GM12874 (cell line): ENCODE results near the gene EFHD2.

ENCODE experiments used
- TF ChIP-seq, protein P1 (sequence below): IDR thresholded peaks from 2 replicates; pipeline ENCODE4 v1.5.1; 2011; ENCODE audit warnings: low read depth, mild to moderate bottlenecking, control low read depth, low read length, moderate library complexity; ENCODE audit not compliant: insufficient read depth

The EFHD2 gene

DNA sequence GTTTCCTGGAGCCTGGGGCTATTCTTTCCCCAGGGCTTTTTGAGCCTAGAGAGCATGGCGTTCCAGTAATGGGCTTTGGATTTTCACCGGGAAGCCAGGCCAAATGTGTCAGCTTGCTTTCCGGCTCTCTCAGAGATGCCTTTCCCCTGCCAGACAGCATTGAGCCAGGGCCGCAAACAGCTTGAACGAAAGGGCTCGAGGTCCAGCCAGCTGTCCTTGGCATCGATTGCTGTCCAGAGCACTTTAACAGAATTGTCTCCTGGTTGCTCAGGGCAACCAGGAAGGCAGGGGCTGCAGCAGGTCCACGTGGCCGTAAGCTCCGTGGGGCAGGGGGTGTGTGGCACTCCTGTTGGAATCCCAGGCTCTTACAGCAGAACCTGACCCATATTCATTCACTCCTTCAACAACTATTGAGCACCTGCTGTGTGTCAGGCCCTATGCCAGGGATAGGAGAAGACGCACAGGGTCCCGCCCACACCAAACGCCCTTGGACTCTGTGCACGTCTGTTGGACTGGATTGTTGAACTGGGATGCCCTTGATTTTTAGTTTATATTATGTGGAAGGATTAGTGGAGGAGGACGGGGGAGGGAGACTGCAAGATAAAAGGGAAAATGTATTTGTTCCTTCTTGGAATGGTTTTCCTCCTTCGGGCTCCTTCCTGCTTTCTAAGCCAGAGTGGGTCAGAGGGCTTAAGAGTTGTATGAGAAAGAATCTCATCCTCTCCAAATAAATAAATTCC is 38.7 kb upstream of the EFHD2 start:
- TF ChIP-seq, protein P1, sequence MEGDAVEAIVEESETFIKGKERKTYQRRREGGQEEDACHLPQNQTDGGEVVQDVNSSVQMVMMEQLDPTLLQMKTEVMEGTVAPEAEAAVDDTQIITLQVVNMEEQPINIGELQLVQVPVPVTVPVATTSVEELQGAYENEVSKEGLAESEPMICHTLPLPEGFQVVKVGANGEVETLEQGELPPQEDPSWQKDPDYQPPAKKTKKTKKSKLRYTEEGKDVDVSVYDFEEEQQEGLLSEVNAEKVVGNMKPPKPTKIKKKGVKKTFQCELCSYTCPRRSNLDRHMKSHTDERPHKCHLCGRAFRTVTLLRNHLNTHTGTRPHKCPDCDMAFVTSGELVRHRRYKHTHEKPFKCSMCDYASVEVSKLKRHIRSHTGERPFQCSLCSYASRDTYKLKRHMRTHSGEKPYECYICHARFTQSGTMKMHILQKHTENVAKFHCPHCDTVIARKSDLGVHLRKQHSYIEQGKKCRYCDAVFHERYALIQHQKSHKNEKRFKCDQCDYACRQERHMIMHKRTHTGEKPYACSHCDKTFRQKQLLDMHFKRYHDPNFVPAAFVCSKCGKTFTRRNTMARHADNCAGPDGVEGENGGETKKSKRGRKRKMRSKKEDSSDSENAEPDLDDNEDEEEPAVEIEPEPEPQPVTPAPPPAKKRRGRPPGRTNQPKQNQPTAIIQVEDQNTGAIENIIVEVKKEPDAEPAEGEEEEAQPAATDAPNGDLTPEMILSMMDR: no peak

DNA sequence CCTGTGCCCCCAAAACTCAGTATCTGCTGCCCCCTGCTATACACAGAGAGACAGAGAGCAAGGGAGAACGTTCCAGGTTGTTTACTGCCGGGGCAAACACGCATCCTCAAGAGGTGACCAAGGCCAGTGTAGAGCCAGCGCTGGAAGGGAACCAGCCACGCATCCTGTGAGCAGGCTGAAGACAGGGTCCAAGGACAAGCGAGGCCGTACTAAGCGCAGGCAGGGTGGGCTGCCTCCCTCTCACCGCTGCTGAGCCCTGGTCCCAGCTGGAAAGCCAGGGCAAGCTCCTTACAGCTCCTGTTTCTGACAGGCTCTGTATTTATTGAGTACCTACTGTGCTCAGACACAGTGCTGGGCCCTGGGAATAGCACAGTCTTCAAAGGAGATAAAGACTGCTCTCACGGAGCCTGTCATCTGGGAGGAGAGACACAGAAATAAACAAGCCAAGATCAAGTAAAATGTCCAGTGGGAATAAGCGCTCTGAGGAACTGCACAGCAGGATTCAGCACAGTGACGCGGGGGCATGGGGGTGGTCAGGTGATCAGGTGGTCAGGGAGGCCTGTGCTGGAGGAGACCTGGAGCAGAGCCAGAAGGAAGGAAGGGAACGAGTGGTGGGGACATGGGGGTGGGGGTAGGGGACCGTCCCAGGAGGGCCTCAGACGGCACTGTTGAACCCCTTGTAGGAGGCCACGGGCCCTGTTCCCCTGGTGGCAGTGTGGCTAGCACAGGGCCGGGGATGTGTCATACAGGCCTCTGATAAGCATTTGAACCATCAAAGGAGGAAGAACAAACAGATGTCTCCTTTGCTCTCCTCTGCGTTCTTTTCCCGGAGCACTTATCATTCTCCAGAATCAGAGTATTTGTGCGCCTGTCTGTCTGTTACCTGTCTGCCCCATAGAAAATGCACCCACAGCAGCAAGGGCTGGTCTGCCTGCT is 37.8 kb upstream of the EFHD2 start:
- TF ChIP-seq, protein P1: no peak

DNA sequence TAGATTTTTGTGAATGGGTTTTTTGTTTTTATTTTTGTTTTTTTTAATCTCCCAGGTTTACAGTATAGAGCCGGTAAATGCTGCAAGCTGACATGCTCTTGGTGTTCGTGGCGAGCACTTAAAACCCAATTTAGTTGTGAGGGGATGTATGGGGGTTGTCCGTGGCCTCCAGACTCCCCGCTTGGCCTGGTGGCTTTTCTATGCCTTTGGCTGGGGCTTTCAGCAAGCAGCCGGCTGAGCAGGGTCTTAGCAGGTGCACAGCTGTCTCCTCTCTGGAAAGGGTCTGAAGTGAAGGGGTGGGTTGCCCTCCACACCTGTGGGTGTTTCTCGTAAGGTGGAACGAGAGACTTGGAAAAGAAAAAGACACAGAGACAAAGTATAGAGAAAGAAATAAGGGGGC is 31.0 kb upstream of the EFHD2 start:
- TF ChIP-seq, protein P1: no peak

DNA sequence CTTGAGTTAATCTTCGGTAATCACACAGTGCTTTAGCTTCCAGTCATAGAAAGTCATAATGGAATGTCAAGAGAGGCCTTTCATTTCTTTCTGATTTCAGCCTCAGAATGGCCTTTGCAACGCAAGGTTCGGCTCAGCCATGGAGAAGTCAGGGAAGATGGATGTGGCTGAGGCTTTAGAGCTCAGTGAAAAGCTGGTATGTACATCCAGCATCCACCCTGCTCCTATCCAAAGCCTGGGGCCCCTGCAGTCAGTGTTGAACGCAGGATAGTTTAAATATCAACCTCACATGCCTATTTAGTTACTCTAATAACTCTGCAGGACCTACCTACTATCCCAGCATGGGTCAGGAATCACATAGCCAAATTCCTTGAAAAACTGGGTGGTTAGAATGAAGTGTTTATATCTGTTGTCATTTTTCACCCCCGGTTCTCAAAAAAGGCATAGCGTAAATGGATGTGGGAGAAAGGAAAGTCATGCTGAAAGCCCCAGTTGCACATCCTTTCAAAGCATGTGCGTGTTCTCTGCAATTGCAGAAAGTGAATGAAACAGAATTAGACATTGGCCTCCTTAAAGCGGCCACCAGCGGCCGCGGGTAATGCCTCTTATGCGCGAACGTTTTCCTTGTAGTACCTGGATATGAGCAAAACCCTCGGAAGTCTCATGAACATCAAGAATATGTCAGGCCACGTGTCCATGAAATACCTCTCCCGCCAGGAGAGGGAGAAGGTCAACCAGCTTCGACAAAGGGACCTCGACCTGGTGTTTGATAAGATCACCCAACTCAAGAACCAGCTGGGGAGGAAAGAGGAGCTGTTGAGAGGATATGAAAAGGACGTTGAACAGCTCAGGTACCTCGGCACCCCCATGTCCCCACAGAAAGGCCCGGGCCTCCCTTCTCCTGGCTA is 28.8 kb upstream of the EFHD2 start:
- TF ChIP-seq, protein P1: no peak

DNA sequence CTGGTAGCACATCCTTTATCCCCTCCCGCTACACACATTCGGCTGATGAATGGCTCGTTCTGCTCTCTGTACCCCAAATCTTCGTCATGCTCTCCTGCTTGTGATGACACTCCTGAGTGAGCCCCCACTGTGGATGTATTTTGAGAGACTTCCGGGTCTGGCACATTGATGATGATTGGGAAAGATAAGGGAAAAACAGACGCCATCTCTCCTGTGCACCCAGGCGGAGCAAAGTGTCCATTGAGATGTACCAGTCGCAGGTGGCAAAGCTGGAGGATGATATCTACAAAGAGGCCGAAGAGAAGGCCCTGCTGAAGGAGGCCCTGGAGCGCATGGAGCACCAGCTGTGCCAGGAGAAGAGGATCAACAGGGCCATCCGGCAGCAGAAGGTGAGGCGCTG is 27.9 kb upstream of the EFHD2 start:
- TF ChIP-seq, protein P1: no peak

DNA sequence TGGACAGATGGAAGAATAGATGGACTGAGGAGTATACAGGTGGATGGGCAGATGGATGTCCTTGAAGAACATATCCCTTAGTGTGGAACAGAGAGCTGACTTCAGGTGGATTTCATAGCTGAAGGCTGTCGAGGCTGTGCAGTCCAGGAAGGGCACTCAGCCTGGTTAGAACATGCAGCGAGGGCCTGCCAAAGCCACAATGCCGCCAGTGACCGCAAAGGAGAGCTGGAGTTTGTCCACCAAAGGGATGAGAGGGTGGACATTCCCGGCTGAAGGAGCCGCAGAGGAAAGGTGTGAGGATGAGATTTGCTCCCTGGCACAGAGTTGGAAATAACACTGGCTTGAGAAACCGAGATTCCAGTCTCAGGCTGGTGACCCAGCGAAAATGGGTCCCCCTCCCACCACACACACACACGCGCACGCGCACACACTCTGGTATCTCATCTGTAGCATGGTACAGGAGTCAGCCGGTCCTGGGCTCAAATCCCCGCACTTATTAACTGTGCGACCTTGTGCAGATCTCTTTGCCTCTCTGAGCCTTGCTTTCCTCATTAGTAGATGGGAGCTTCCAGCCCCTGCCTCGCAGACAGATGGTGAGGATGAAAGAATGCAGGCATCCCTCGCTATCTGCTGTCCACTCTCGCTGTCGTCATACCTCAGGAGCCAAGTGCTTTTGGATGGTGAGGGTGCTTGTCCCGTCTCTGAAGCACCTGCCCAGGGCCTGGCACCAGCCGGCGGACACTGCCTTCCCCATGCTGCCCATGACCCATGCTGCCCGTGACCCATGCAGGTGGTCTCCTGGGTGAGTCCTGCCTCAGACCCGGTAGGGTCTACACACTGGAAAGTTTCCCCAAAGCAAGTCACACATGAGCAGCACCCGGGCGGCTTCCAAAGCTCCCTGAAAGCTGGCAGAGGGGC is 26.8 kb upstream of the EFHD2 start:
- TF ChIP-seq, protein P1: no peak
